Stimulated activated CD4-positive, alpha-beta T cell treated with anti-CD3 and anti-CD28 coated beads, Interleukin-2, amount 100 ng/mL, for 24 hours (primary cell): Measurements from ENCODE around the gene RNF217.
A peak's percentile ranks its signal among the peaks of the same experiment; 100 is the strongest.
"Not testable (repeated sequence)": the region's sequence is repeated elsewhere in the genome, so short reads cannot be mapped to it uniquely, and the experiment has no call there.

ENCODE experiments used
- DNase-seq, 2 donors: peaks; one replicate each; pipeline ENCODE4 v3.0.0-alpha.2; 2020

RNF217 gene, protein sequence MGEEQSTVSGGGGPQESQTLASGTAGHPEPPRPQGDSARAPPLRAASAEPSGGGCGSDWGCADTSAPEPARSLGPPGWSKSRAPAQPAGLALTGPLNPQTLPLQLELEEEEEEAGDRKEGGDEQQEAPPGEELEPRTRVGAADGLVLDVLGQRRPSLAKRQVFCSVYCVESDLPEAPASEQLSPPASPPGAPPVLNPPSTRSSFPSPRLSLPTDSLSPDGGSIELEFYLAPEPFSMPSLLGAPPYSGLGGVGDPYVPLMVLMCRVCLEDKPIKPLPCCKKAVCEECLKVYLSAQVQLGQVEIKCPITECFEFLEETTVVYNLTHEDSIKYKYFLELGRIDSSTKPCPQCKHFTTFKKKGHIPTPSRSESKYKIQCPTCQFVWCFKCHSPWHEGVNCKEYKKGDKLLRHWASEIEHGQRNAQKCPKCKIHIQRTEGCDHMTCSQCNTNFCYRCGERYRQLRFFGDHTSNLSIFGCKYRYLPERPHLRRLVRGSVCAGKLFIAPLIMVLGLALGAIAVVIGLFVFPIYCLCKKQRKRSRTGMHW

GRCh38 chr6:124961777-124962638 is at the start of gene RNF217:
Gene RNF217 (plus strand): TSS chr6:124962437. CDS start chr6:124962545, 108 bp downstream.
- DNase-seq, result peak in 1 of 2 donors; percentile 20

DNA sequence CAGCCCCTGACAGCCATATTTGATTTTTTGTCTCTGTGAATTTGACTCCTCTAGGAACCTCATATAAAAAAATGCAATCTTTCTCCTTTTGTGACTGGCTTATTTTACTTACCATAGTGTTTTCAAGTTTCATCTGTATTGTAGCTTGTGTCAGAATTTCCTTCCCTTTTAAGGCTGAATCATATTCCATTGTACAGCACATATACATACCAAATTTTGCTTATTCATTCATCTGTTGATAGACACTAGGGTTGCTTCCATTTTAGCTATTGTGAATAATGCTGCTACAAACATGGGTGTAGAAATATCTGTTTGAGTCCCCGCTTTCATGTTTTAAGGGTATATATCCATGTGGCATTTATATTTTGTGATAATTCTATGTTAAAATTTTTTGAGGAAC is 49.2 kb upstream of the RNF217 start:
- DNase-seq, result no peak

- no peak for DNase-seq
Measured at GRCh38 chr6:124917769-124918168, 44.5 kb upstream of the RNF217 start.

GRCh38 chr6:124919703-124920102 is 42.5 kb upstream of the RNF217 start:
- DNase-seq, result not testable (repeated sequence)

DNA sequence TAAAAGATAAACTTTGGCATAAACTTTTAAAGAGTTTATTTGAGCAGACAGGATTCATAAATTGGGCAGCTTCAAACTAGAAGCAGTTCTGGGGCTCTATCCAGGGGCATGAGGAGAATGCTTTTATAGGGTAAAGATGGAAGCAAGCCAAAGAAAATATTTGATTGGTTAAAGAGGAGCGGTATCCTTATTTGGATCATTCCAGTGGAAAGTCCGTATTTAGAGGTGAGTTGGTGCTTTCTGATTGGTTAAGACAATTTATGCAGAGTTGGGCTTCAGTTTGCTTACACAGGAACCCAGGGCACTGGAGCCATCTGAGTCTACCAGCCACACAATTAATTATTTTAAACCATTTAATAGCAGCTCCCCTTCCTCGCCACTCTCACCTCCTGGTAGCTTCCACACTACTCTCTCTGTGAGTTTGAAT is 37.9 kb upstream of the RNF217 start:
- no peak for DNase-seq

DNA sequence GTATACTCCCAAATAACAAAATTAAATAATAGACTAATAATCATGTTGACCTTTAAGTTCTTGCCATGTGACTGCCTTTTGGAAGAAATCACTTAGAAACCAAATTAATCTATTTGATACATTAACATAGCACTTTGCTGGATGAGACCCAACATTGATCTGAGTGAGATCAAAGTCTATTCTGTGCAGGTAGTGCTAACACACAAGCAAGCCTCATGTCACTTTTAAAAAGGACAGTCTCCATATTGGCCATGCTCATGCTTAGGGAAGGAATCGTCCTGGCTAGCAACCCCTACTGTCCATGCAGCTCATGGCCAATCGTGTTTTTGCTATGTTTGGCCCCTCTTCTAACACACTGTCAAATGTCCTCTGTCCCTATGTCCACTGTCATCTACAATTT is 35.8 kb upstream of the RNF217 start:
- DNase-seq, result no peak

DNA sequence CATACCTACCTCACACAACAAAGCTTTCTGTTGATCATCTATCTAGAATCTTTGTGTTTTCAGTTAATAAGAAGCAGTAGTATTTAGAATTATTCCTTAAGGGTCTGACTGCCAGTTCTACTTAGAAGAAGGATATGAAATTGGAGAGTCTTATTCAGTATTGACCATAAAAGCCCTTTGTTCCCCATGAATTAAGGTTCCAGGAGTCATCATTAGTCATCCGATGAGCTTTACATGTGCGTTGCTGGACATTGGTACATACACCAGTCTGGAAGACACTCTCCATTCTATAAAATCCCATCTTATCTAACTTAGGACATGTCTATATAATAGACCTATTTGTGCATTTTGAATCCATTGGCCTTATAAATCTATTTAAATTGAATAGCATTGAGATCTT is 34.4 kb upstream of the RNF217 start:
- DNase-seq, result no peak

DNA sequence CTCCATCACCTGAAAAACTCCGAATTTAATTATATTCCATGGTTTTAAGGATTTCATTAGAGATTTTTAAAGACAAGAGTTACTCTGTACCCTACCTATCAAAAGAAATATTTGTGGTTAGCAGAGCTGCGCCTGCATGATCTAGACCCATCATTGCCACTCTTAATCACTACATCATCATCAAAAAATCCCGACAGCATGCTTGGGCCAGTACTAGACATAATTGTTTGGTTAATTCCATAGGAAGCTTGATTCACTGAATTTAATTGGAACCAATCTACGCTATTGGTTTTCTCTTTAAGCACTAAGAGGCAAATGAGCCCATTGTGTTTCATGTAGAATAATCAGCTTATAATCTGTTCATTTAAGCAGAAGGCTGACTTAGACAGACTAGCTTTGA is 33.4 kb upstream of the RNF217 start:
- no peak for DNase-seq

DNA sequence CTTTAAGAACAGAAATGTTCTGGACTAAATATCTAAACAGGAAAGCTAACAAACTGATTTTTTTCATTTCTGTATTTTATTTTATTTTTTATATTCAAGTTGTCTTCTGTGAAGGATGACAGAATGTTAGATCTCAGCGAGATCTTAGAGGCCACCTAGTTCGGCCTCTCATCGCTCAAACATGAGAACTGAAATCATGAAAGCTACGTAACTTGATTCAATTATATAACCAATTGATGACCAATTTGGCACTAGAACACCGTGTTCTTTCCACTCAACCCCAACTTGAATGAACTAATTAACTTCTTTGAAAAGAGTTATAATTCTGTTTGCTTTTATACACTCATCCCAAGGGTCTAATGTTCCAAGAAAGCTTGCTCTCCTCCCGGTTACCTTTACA is 24.6 kb upstream of the RNF217 start:
- no peak for DNase-seq

DNA sequence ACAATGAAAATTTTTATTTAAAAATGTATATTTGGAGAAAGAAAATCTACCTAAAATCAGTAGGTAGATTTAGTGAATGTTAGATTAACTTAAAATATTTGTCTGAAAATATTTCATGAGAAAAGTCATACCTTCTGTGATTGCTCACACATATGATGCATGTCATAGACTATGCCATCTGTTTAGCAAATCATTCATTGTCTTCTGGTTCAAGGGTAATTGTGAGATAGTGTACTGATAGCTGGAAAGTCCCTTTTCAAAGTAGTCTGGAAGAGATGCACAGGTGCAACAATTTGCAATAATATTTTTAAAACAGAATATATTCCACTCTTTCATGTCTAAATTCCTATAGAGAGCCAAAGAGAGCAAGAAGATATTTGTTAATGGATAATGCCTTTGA is 21.0 kb upstream of the RNF217 start:
- no peak for DNase-seq

GRCh38 chr6:124943658-124944057 is 18.6 kb upstream of the RNF217 start:
- DNase-seq, result no peak

DNA sequence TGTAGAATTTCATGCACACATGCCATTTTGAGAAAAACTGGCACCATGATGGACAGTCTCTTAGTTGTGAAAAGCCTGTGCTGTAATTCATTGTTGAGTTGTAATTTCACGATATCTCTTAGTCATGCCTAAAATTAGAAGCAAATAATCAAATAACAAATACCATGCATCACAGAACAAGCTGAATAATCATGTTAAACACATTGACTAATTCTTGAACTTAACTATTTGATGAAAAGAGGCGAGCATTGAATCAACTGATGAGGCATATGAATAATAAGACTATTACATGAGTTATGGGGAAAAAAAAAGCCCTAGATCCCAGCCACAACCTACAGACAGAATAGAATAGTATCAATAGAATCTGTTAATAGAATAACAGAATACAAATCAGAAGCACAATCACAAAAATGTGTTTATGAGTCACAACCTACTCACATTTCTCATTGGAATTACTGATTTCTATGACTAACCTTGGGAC is 14.2 kb upstream of the RNF217 start:
- DNase-seq, result no peak

- no peak for DNase-seq
Measured at GRCh38 chr6:124949706-124950105, 12.5 kb upstream of the RNF217 start.

DNA sequence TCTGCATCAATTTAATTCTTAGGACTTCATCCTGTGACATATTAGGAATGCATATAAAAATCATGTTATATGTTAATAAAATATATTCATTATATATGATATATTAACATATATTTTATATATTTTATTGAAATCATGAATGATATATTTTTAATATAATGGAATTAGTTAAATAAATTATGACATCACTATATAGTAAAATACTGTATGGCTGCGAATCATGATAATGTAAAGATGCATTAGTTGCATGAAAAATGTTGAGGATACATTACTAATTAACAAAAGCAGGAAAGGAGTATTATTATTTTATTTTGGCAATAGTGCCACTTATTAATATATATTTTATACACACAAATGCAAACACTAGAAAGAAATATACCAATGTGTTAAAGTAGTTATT is 8.4 kb upstream of the RNF217 start:
- no peak for DNase-seq

DNA sequence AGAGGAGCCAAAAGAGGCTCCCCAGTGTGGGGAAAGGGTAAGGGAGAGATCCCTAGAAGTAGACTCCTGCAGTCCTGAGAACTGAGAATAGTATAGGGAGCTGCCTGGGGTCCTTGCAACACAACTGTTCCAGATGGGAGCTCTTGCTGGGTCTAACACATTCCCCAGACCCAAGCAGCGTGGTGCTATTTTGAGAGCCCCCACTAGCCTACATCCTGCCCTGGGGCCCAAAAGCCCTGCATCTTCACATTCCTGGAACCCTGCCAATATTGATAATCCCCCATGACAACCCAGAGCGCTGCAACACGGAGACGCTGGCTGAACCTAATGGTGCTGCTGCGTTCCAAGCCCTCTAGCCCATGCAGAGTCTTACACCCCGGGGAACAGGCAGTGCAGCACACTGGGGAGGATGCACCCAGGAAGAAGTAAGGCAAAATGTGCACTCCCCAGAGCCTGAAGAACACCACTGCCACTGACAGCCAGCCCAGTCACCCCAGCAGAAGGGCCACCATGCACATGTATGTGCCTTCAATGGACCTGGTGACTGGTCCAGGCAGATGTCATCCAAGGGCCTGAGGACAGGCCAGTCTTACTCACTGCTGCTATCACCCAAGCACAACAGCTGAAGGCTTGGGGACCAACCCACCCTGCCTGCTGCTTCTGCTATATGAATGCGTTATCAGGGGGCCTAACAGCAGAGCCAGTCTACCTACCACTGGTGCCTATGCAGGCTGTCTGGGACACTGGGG is 7.0 kb upstream of the RNF217 start:
- no peak for DNase-seq

GRCh38 chr6:124956018-124956417 is 6.2 kb upstream of the RNF217 start:
- DNase-seq, result no peak

- DNase-seq, result no peak
Measured at GRCh38 chr6:124958149-124958548, 4.1 kb upstream of the RNF217 start.

- no peak for DNase-seq
Measured at GRCh38 chr6:124958759-124959354, 3.4 kb upstream of the RNF217 start.

GRCh38 chr6:124960757-124961463 is 1.3 kb upstream of the RNF217 start:
- DNase-seq, result no peak

GRCh38 chr6:124961464-124961776 is 817 bp upstream of the RNF217 start:
- no peak for DNase-seq

GRCh38 chr6:124962639-124963415 is 590 bp downstream of the RNF217 start:
- DNase-seq, result peak in 1 of 2 donors; percentile 22
